GM12891 (cell line): ENCODE data around the gene ASPM.

Experiments used
- DNase-seq: peaks from one replicate; pipeline ENCODE4 v3.0.0; 2011; ENCODE audit warnings: low spot score; ENCODE audit not compliant: insufficient read length
- FAIRE-seq: peaks from 2 replicates; lab custom pipeline; 2011; peaks lifted over from hg19 to GRCh38; lab: Jason Lieb, UNC
- PAX5 ChIP-seq: IDR thresholded peaks from 2 replicates; pipeline ENCODE4 v1.6.1; 2011; ENCODE audit warnings: low read length, moderate library complexity, mild to moderate bottlenecking; ENCODE audit not compliant: insufficient read depth, severe bottlenecking
- POLR2A ChIP-seq: IDR thresholded peaks from 2 replicates; pipeline ENCODE4 v1.6.1; 2011; ENCODE audit warnings: low read depth, low read length, control low read depth
- POLR2AphosphoS5 ChIP-seq: IDR thresholded peaks from 2 replicates; pipeline ENCODE4 v1.6.1; 2011; ENCODE audit warnings: low read depth, low read length, control low read depth
- POU2F2 ChIP-seq: IDR thresholded peaks from 2 replicates; pipeline ENCODE4 v1.6.1; 2011; ENCODE audit warnings: low read depth, mild to moderate bottlenecking, control low read depth, low read length, moderate library complexity
- SPI1 ChIP-seq: IDR thresholded peaks from 2 replicates; pipeline ENCODE4 v1.6.1; 2011; ENCODE audit warnings: low read depth, low read length, control low read depth
- TAF1 ChIP-seq: IDR thresholded peaks from 2 replicates; pipeline ENCODE4 v1.6.1; 2011; ENCODE audit warnings: low read depth, low read length, control low read depth

ASPM gene

DNA sequence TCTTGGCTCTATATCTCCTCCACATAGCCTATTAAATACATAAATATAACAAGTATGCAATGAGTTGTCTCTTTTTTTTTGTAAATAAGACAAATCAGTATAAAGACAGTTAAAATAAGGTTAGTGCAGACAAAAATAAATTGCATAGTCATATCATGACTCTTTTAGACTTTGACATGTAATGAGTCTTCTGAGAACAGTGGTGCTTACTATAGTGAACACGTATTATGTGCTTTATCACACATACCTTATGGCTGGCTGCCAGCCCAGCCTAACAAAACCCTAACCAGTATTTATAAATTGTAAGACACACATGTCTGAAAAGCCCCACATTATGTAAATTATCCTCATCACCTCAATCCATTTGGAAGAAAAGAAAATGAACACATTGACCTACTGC is 50.3 kb downstream of the ASPM start:
- FAIRE-seq (no peak), DNase-seq (no peak)
- TF ChIP-seq PAX5 (no peak), POLR2AphosphoS5 (no peak), POLR2A (no peak), TAF1 (no peak), SPI1 (no peak), POU2F2 (no peak)

DNA sequence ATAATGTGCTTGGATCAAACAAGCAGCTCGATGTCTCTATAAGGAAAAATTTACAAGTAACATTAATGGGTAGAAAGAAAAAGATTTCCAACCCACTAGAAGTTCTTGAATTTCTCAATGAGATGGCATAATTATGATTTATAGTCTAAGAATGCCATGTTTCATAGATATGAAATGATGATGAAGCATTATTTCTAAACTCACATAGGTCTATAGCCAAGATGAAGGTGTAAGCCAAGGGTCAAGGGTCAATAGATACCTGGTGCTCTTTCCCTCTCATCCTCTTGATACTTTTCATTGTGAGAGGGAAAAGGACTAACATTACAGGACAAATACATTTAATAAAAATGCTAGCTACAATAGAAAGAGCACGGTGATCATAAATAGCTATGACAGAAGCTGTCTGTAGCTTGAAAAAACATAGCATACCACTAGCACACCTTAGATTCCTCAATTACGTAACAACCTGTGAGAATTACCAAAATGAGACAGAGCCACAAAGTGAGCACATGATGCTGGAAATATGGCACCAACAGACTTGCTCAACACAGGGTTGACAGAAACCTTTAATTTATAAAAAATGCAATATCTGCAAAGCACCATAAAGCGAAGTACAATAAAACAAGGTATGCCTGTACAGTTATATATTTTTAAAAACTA is 53.1 kb downstream of the ASPM start:
- TF ChIP-seq POLR2A (no peak), TAF1 (no peak), PAX5 (no peak), POLR2AphosphoS5 (no peak), SPI1 (no peak), POU2F2 (no peak)
- DNase-seq, result no peak
- FAIRE-seq, result no peak

- TF ChIP-seq POLR2A, result no peak
- TF ChIP-seq SPI1, result peak; percentile 41; the same call in 1 of the 2 replicates
- FAIRE-seq (no peak), DNase-seq (no peak)
These were observed 53.9 kb downstream of the ASPM start for GRCh38 chr1:197092491-197093023.

GRCh38 chr1:197083474-197083873 is 63.0 kb downstream of the ASPM start:
- no peak for TF ChIP-seq SPI1
- TF ChIP-seq PAX5, result no peak
- no peak for TF ChIP-seq POLR2A
- TF ChIP-seq POU2F2, result no peak
- TF ChIP-seq TAF1, result no peak
- TF ChIP-seq POLR2AphosphoS5, result no peak
- FAIRE-seq (no peak), DNase-seq (no peak)

DNA sequence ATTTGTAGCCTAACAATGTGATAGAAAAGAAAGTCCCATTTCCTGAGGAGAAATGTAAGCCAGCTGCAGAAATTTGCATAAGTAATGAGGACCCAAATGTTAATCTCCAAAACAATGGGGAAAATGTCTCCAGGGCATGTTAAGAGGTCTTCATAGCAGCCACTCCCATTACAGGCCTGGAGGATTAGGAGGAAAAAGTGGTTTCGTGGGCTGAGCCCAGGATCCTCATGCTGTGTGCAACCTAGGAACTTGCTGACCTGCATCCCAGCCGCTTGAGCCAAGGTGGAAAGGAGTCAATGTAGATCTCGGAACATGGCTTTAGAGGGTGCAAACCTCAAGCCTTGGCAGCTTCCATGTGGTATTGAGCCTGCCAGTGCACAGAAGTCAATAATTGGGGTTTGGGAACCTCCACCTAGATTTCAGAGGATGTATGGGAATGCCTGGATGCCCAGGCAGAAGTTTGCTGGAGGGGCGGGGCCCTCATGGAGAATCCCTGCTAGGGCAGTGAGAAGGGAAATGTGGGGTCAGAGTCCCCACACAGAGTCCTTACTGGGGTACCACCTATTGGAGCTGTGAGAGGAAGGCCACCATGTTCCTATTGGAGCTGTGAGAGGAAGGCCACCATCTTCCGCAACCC is 65.2 kb downstream of the ASPM start:
- DNase-seq (no peak), FAIRE-seq (no peak)
- TF ChIP-seq TAF1 (no peak), POLR2A (no peak), SPI1 (no peak), POU2F2 (no peak), POLR2AphosphoS5 (no peak), PAX5 (no peak)

DNA sequence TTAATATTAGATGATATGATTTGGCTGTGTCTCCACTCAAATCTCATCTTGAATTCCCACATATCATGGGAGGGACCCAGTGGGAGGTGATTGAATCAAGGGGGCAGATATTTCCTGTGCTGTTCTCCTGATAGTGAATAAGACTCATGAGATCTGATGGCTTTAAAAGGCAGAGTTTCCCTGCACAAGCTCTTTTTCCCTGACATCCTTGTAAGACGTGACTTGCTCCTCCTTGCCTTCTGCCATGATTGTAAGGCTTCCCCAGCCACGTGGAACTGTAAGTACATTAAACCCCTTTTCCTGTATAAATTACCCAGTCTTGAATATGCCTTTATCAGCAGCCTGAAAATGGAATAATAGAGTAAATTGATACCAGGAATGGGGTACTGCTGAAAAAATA is 66.1 kb downstream of the ASPM start:
- DNase-seq (no peak), FAIRE-seq (no peak)
- TF ChIP-seq POLR2A, result no peak
- TF ChIP-seq POLR2AphosphoS5, result no peak

GRCh38 chr1:197076585-197076984 is 69.9 kb downstream of the ASPM start:
- DNase-seq (no peak), FAIRE-seq (no peak)
- TF ChIP-seq POLR2AphosphoS5, result no peak
- no peak for TF ChIP-seq TAF1
- TF ChIP-seq PAX5, result no peak
- no peak for TF ChIP-seq POLR2A
- no peak for TF ChIP-seq SPI1

DNA sequence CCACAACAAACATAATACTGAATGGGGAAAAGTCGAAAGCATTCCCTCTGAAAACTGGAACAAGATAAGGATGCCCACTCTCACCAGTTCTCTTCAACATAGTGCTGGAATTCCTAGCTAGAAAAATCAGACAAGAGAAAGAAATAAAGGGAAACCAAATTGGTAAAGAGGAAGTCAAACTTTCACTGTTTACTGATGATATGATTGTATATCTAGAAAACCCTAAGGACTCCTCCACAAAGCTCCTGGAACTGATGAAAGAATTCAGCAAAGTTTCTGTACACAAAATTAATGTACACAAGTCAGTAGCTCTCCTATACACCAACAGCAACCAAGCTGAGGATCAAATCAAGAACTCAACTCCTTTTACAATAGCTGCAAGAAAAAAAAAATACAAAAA is 72.5 kb downstream of the ASPM start:
- TF ChIP-seq POLR2A (no peak), SPI1 (0 out of 2 replicates have a peak, but pooled peaks have one; percentile 6)
- FAIRE-seq (no peak), DNase-seq (no peak)

DNA sequence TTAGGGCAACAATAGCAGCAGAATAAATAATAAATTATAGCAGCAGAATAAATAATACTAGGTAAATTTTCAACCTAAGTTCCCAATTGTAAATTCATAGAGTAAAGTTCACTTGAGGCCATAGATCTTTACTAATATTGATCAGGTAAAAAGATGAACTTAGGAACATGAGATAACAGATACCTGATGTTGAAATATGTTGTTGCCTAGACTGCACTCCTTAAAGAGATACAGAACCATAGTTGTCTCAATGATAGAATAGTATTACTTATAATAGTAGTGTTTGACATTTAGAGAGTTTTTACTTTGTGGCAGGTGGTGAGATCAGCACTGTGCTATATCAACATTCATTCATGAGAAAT is 79.0 kb downstream of the ASPM start:
- TF ChIP-seq TAF1 (no peak), POLR2AphosphoS5 (no peak), POU2F2 (no peak), PAX5 (no peak), SPI1 (no peak), POLR2A (no peak)
- no peak for DNase-seq
- no peak for FAIRE-seq

DNA sequence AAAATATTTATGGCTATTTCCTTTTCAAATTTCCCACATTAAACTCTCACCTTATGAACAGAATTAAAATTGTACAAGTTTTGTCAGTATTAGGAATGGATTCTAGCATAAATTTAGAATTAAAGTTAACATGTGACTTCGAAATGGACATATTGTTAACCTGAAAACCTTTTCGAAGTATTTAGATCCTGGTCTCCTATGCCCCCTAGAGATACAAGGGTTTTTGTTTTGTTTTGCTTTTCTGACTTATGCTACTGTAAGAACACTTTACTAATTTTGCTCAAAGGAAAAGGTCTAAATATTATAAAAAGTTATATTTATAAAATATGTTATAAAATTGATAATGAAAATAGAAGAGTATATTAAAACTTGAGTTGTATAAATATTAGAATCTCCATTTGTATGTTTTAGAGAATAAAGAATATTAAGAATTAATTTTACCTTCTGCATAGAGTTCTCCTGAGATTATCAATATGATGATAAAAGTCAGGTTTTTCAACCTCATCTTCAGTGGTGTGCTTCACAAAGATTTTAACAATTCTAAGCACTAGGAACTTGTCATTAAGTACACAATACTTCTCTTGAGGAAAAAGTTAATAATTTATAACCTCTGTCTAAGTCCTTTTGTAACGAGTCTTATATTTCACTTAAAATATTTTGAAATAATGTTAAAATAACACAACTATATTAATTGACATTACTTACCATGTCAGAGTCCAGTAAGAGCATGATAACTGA is 79.6 kb downstream of the ASPM start, which contains the start of gene F13B:
Gene F13B, minus strand, starts transcription at position 542 of the 738 bp plus-strand sequence. Its CDS starts 37 bp downstream, at position 505.
- FAIRE-seq (no peak), DNase-seq (no peak)
- no peak for TF ChIP-seq POLR2A
- TF ChIP-seq TAF1, result no peak
- TF ChIP-seq POLR2AphosphoS5, result no peak
- TF ChIP-seq SPI1, result no peak
- TF ChIP-seq POU2F2, result no peak
- no peak for TF ChIP-seq PAX5
